Posterior vena cava (tissue), 2 donors: Measurements from ENCODE around the gene ZNF75A. TPM values are rescaled to one million over a fixed set of nuclear protein-coding genes. Genes with fewer than 3 reads are reported as not detected.
"Not testable (repeated sequence)": the region's sequence is repeated elsewhere in the genome, so short reads cannot be mapped to it uniquely, and the experiment has no call there.

Experiments
- DNase-seq: peaks from one replicate; pipeline ENCODE4 v3.0.0-alpha.2; 2020; ENCODE audit warnings: low spot score
- intact Hi-C, 2 donors: fragments of 100-400 bp; cut with DNase I; formaldehyde crosslinking; loops; one replicate each; pipeline versions ENCODE4 v1.14.1 to v1.14.2; 2022 to 2023
- long read RNA-seq, 2 donors: library from polyadenylated mRNA; unstranded; transcript quantifications; one replicate each; pipeline ENCODE4 v2.0.0, GENCODE V29; 2020 to 2021
- total RNA-seq, 2 donors: library from RNA; stranded (reverse); fragmentation: NEBNext Ultra II Directional; extraction: Animal tissue kit (Norgen Biotek cat#: 25700); gene quantifications; one replicate each; pipeline ENCODE4 v1.2.1, GENCODE V29; 2021
- donor health status: DM: yes; HTN: yes; CAD: no.
- donor health status: DM: yes; HTN: yes; CAD: no.

Gene ZNF75A
- 10 to 100 TPM; 17.5 to 21.3 TPM for total RNA-seq
- long read RNA-seq, donor 1, partial matches to known transcripts: 4 of 10 reads
- long read RNA-seq, donor 1, other reads (novel, unspliced or antisense): 4 of 10 reads
- long read RNA-seq, donor 2, transcript ZNF75A-202 (5 exons, 598 nt): major isoform, 7 of 49 reads
- long read RNA-seq, donor 2, partial matches to known transcripts: 31 of 49 reads
- long read RNA-seq, donor 2, other reads (novel, unspliced or antisense): 8 of 49 reads

- DNase-seq: peak; percentile 95
- intact Hi-C loops: loop anchor here in 1 of 2 donors (10.0 kb wide), 1 partner anchor 89 kb away; no protein-coding TSS in a partner anchor
Observed at GRCh38 chr16:3305109-3306068, at the start of gene ZNF75A, which contains the start of gene TIGD7. TSS of gene ZNF75A (plus strand) at chr16:3305497. CDS start at chr16:3308429, 2,932 bp downstream. TSS of gene TIGD7 (minus strand) at chr16:3305430. CDS start at chr16:3300614, 4,816 bp downstream.

GRCh38 chr16:3256146-3256865 lies 49.0 kb upstream of the ZNF75A start, which contains the start of gene MEFV:
TSS of gene MEFV (minus strand) at chr16:3256633. CDS start at chr16:3256587, 46 bp downstream.
- intact Hi-C loops: no loop called here
- peak; percentile 76 for DNase-seq

GRCh38 chr16:3256866-3257465 lies 48.3 kb upstream of the ZNF75A start:
- intact Hi-C loops: no loop called here
- DNase-seq: peak; percentile 54

- intact Hi-C loops: no loop called here
- no peak for DNase-seq
Observed at GRCh38 chr16:3259836-3260235, 45.5 kb upstream of the ZNF75A start.

- DNase-seq: no peak
- intact Hi-C loops: no loop called here
Observed at GRCh38 chr16:3262517-3262916, 42.8 kb upstream of the ZNF75A start.

- intact Hi-C loops: no loop called here
Observed at GRCh38 chr16:3264137-3265036, 40.9 kb upstream of the ZNF75A start.

GRCh38 chr16:3266873-3267537 lies 38.3 kb upstream of the ZNF75A start:
- intact Hi-C loops: no loop called here
- DNase-seq: no peak

More at GRCh38 chr16:3264137-3265036, 40.9 kb upstream of the ZNF75A start:
- peak; percentile 99 for DNase-seq

- intact Hi-C loops: no loop called here
- DNase-seq: no peak
Observed at GRCh38 chr16:3268294-3268693, 37.0 kb upstream of the ZNF75A start.

GRCh38 chr16:3270718-3271117 lies 34.6 kb upstream of the ZNF75A start:
- intact Hi-C loops, DNase-seq: not testable (repeated sequence)

GRCh38 chr16:3271281-3271680 lies 34.0 kb upstream of the ZNF75A start:
- intact Hi-C loops: not testable (repeated sequence)
- peak; percentile 18 for DNase-seq

- intact Hi-C loops: no loop called here
- DNase-seq: no peak
Observed at GRCh38 chr16:3274490-3274889, 30.8 kb upstream of the ZNF75A start.

- DNase-seq: no peak
- intact Hi-C loops: loop anchor here in 1 of 2 donors (5.0 kb wide), 1 partner anchor 1353 kb away; no protein-coding TSS in a partner anchor
Observed at GRCh38 chr16:3274947-3275346, 30.4 kb upstream of the ZNF75A start.

GRCh38 chr16:3276679-3277078 lies 28.6 kb upstream of the ZNF75A start:
- peak; percentile 1 for DNase-seq
- intact Hi-C loops: loop anchor here in 1 of 2 donors (5.0 kb wide), 1 partner anchor 1354 kb away; no protein-coding TSS in a partner anchor

GRCh38 chr16:3281222-3281820 lies 24.0 kb upstream of the ZNF75A start:
- no peak for DNase-seq
- intact Hi-C loops: no loop called here

GRCh38 chr16:3282103-3282729 lies 23.1 kb upstream of the ZNF75A start:
- no peak for DNase-seq
- intact Hi-C loops: no loop called here

GRCh38 chr16:3282730-3283542 lies 22.4 kb upstream of the ZNF75A start, which contains the start of gene ZNF263:
TSS of gene ZNF263 (plus strand) at chr16:3283491. CDS start at chr16:3283819, 328 bp downstream.
- intact Hi-C loops: no loop called here
- peak; percentile 98 for DNase-seq
